HepG2 (cell line): ENCODE data around the gene PCBP2. TPM values are rescaled to one million over a fixed set of nuclear protein-coding genes. Genes with fewer than 3 reads are reported as not detected.
A peak's percentile ranks its signal among the peaks of the same experiment; 100 is the strongest.

Source experiments
- ASH2L ChIP-seq: fragments of 300-600, 200-600 bp; sonication (generic); IDR thresholded peaks from 2 replicates; pipeline ENCODE4 v1.7.0; 2017; ENCODE audit warnings: low read depth, mild to moderate bottlenecking, moderate library complexity, mixed read lengths, low read length; ENCODE audit not compliant: insufficient read length
- BCL6 ChIP-seq: IDR thresholded peaks from 2 replicates; pipeline ENCODE4 v1.6.1; 2016; ENCODE audit warnings: missing genetic modification reagents, missing compliant biosample characterization
- BORCS8-MEF2B ChIP-seq: sonication (generic); formaldehyde crosslinking; IDR thresholded peaks from 2 replicates; pipeline ENCODE4 v1.8.0; 2022; ENCODE audit warnings: mild to moderate bottlenecking, missing genetic modification reagents
- BRD4 ChIP-seq: sonication (generic); formaldehyde crosslinking; IDR thresholded peaks from 2 replicates; pipeline ENCODE4 v1.4.0; 2020; ENCODE audit warnings: missing genetic modification reagents
- CCDC6 ChIP-seq: sonication (generic); formaldehyde crosslinking; IDR thresholded peaks from 2 replicates; pipeline ENCODE4 v1.8.1; 2022; ENCODE audit warnings: mild to moderate bottlenecking, missing genetic modification reagents, moderate library complexity
- CHD2 ChIP-seq: IDR thresholded peaks from 2 replicates; pipeline ENCODE4 v1.6.1; 2011; ENCODE audit warnings: low read depth, low read length, improper control_type of control experiment
- ERF ChIP-seq: IDR thresholded peaks from 2 replicates; pipeline ENCODE4 v1.6.1; 2018; ENCODE audit warnings: missing biosample characterization, missing genetic modification reagents
- FOXC1 ChIP-seq: sonication (generic); formaldehyde crosslinking; IDR thresholded peaks from 2 replicates; pipeline ENCODE4 v1.8.0; 2022; ENCODE audit warnings: mild to moderate bottlenecking, missing genetic modification reagents, borderline replicate concordance
- HNRNPLL ChIP-seq: fragments of 200-400 bp; formaldehyde crosslinking; IDR thresholded peaks from 2 replicates; pipeline ENCODE4 v1.6.1; 2017; ENCODE audit warnings: mild to moderate bottlenecking, low read depth, low read length; ENCODE audit not compliant: poor library complexity, severe bottlenecking
- IRF9 ChIP-seq: sonication (generic); formaldehyde crosslinking; IDR thresholded peaks from 2 replicates; pipeline ENCODE4 v1.8.0; 2022; ENCODE audit warnings: missing genetic modification reagents, mild to moderate bottlenecking, borderline replicate concordance
- MEIS2 ChIP-seq: sonication (generic); formaldehyde crosslinking; IDR thresholded peaks from 2 replicates; pipeline ENCODE4 v1.9.0; 2021; ENCODE audit warnings: mild to moderate bottlenecking, missing genetic modification reagents
- NFATC3 ChIP-seq: sonication (generic); formaldehyde crosslinking; IDR thresholded peaks from 2 replicates; pipeline ENCODE4 v1.5.1; 2020; ENCODE audit warnings: mild to moderate bottlenecking, missing genetic modification reagents
- RELA ChIP-seq: sonication (generic); formaldehyde crosslinking; IDR thresholded peaks from 2 replicates; pipeline ENCODE4 v1.4.0; 2020; ENCODE audit warnings: missing genetic modification reagents
- SIN3A ChIP-seq: IDR thresholded peaks from 2 replicates; pipeline ENCODE4 v1.6.1; 2011; ENCODE audit warnings: low read depth, mild to moderate bottlenecking, control low read depth, low read length, borderline replicate concordance
- YEATS4 ChIP-seq: sonication (generic); formaldehyde crosslinking; IDR thresholded peaks from 2 replicates; pipeline ENCODE4 v1.4.0; 2020; ENCODE audit warnings: missing genetic modification reagents, borderline replicate concordance
- ZNF234 ChIP-seq: sonication (generic); formaldehyde crosslinking; conservative IDR thresholded peaks from 2 replicates; pipeline ENCODE4 v1.5.1; 2020; ENCODE audit warnings: mild to moderate bottlenecking, missing genetic modification reagents
- ZNF292 ChIP-seq: sonication (generic); formaldehyde crosslinking; IDR thresholded peaks from 2 replicates; pipeline ENCODE4 v1.8.1; 2022; ENCODE audit warnings: mild to moderate bottlenecking, low read depth, missing genetic modification reagents, borderline replicate concordance
- ZNF441 ChIP-seq: sonication (generic); formaldehyde crosslinking; IDR thresholded peaks from 2 replicates; pipeline ENCODE4 v1.7.0; 2021; ENCODE audit warnings: missing genetic modification reagents, borderline replicate concordance
- ZNF558 ChIP-seq: sonication (generic); formaldehyde crosslinking; IDR thresholded peaks from 2 replicates; pipeline ENCODE4 v1.9.0; 2022; ENCODE audit warnings: mild to moderate bottlenecking, missing genetic modification reagents, borderline replicate concordance
- ZNF614 ChIP-seq: IDR thresholded peaks from 2 replicates; pipeline ENCODE4 v1.6.1; 2018; ENCODE audit warnings: missing biosample characterization, missing genetic modification reagents, inconsistent platforms, borderline replicate concordance
- ZNF7 ChIP-seq: IDR thresholded peaks from 2 replicates; pipeline ENCODE4 v1.6.1; 2016; ENCODE audit warnings: missing biosample characterization, missing genetic modification reagents
- ZNF737 ChIP-seq: sonication (generic); formaldehyde crosslinking; IDR thresholded peaks from 2 replicates; pipeline ENCODE4 v1.5.0; 2020; ENCODE audit warnings: missing genetic modification reagents, mild to moderate bottlenecking, borderline replicate concordance
- ZNF746 ChIP-seq: sonication (generic); formaldehyde crosslinking; IDR thresholded peaks from 2 replicates; pipeline ENCODE4 v1.8.0; 2022; ENCODE audit warnings: mild to moderate bottlenecking, missing genetic modification reagents
- ZNF850 ChIP-seq: sonication (generic); formaldehyde crosslinking; conservative IDR thresholded peaks from 2 replicates; pipeline ENCODE4 v1.9.0; 2021; ENCODE audit warnings: mild to moderate bottlenecking, missing genetic modification reagents
- polyA plus RNA-seq, 8 experiments: library from polyadenylated mRNA; depleted of rRNA in 3 of 8; stranded (reverse) in 7 of 8; unstranded in 1 of 8; fragments of >200 nt; fragmentation: Illumina TruSeq in 4 of 8; extraction: Trizol in 4 of 8; gene quantifications; 2 replicates each; pipeline versions ENCODE4 v1.2.1 to v1.2.3, GENCODE V29; 2011 to 2016; ENCODE audit warnings: low read depth in 4 of 8, missing spikeins in 1 of 8, mixed read lengths in 1 of 8; ENCODE audit not compliant: insufficient read depth in 1 of 8
- total RNA-seq, 5 experiments: library from RNA; depleted of rRNA; stranded (reverse); fragments of >200 nt; fragmentation: Illumina TruSeq; extraction: Trizol; gene quantifications; 2 replicates each; pipeline ENCODE4 v1.2.3, GENCODE V29; 2016; ENCODE audit warnings: low read depth in 1 of 5
- TF ChIP-seq, protein P1 (sequence below): IDR thresholded peaks from 2 replicates; pipeline ENCODE4 v1.6.1; 2016; ENCODE audit warnings: missing biosample characterization, missing genetic modification reagents, low read depth
- TF ChIP-seq, protein P2 (sequence below): sonication (generic); formaldehyde crosslinking; IDR thresholded peaks from 2 replicates; pipeline ENCODE4 v1.4.0; 2020; ENCODE audit warnings: missing genetic modification reagents

The PCBP2 gene
- total and polyA plus RNA-seq, 2 of the 13 experiments (the other 11 are each of a cell fraction or from before 2014, with no cell fraction given), result 154 to 345 TPM

DNA sequence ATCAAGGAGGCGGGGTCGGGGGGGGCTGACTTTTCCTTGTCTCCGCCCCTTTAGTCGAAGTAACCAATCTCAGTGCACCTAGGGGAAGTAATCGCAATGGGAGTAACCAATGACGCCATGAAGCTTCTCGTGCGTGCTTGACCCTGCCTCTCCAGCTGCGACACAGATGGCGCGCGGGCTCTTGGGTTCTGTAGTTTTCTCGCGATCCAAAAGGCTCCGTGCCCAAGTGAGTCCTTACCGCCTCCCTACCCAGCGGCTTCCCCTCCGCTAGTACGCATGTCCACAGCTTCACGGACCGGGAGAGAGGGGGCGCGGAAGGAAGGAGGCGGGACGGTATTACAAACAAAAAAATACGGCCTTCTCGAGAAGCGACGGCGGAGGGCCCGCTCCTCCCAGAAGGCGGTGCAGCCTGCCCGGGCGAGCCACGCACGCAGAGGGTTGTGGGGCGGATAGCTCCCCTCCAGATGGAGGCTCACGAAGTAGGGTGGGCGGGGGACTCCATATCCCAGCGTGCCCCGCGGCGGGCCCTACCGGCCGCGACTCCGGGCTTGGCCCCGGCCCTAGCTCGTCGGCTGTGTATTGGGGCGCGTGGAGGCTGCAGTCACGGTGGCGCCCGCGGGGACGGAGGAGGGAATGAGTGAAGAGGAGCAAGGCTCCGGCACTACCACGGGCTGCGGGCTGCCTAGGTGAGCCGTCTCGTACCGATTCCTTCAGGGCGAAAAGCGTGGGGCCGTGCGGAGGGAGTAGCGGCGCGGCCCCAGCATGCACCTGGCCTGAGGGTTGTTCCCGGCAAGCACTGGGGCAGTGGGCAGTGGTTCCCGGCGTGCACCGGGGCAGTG is 49.1 kb downstream of the PCBP2 start, which contains the start of gene TARBP2 (continued):
- TF ChIP-seq ZNF558, result no peak; the same call in 1 of the 2 replicates
- TF ChIP-seq BRD4 (CRISPR knock-in tag), result peak; percentile 93
- peak; percentile 37; the same call in 1 of the 2 replicates for TF ChIP-seq ZNF614 (CRISPR knock-in tag)
- 0 out of 2 replicates have a peak, but pooled peaks have one; percentile 73 for TF ChIP-seq ZNF746 (CRISPR knock-in tag)
- no peak for TF ChIP-seq ZNF850
- TF ChIP-seq ERF (CRISPR knock-in tag), result no peak
- TF ChIP-seq ASH2L, result peak; percentile 91
- TF ChIP-seq IRF9 (CRISPR knock-in tag), result peak; percentile 84; the same call in 1 of the 2 replicates
- TF ChIP-seq CHD2, result no peak
- 0 out of 2 replicates have a peak, but pooled peaks have one; percentile 54 for TF ChIP-seq ZNF234 (CRISPR knock-in tag)
- peak; percentile 97 for TF ChIP-seq YEATS4
- TF ChIP-seq ZNF7 (CRISPR knock-in tag), result no peak
- TF ChIP-seq HNRNPLL, result no peak
- peak; percentile 91 for TF ChIP-seq BORCS8-MEF2B (CRISPR knock-in tag)
- peak; percentile 48; the same call in 1 of the 2 replicates for TF ChIP-seq CCDC6
- TF ChIP-seq, protein P1, sequence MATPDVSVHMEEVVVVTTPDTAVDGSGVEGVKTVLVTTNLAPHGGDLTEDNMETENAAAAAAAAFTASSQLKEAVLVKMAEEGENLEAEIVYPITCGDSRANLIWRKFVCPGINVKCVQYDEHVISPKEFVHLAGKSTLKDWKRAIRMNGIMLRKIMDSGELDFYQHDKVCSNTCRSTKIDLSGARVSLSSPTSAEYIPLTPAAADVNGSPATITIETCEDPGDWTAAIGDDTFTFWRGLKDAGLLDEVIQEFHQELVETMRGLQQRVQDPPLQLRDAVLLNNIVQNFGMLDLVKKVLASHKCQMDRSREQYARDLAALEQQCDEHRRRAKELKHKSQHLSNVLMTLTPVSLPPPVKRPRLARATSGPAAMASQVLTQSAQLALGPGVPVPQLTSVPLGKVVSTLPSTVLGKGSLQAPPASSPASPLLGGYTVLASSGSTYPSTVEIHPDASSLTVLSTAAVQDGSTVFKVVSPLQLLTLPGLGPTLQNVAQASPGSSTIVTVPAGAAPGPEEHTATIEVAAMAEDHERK, result peak; percentile 47; the same call in 1 of the 2 replicates
- TF ChIP-seq ZNF441 (CRISPR knock-in tag), result peak; percentile 54
- no peak for TF ChIP-seq NFATC3
- TF ChIP-seq ZNF737, result no peak
- no peak for TF ChIP-seq RELA (CRISPR knock-in tag)
- TF ChIP-seq MEIS2, result peak; percentile 47
- TF ChIP-seq BCL6 (CRISPR knock-in tag), result 0 out of 2 replicates have a peak, but pooled peaks have one; percentile 15
- TF ChIP-seq FOXC1 (CRISPR knock-in tag), result peak; percentile 87
- TF ChIP-seq SIN3A, result no peak; the same call in 1 of the 2 replicates
- TF ChIP-seq ZNF292 (CRISPR knock-in tag), result no peak
- TF ChIP-seq, protein P2, sequence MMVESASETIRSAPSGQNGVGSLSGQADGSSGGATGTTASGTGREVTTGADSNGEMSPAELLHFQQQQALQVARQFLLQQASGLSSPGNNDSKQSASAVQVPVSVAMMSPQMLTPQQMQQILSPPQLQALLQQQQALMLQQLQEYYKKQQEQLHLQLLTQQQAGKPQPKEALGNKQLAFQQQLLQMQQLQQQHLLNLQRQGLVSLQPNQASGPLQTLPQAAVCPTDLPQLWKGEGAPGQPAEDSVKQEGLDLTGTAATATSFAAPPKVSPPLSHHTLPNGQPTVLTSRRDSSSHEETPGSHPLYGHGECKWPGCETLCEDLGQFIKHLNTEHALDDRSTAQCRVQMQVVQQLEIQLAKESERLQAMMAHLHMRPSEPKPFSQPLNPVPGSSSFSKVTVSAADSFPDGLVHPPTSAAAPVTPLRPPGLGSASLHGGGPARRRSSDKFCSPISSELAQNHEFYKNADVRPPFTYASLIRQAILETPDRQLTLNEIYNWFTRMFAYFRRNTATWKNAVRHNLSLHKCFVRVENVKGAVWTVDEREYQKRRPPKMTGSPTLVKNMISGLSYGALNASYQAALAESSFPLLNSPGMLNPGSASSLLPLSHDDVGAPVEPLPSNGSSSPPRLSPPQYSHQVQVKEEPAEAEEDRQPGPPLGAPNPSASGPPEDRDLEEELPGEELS, result peak; percentile 57; the same call in 1 of the 2 replicates
